Fibroblast of gingiva (primary cell): ENCODE results near the gene RCOR2.
A peak's percentile ranks its signal among the peaks of the same experiment; 100 is the strongest.

ENCODE experiments used
- DNase-seq: peaks from one replicate; pipeline ENCODE4 v3.0.0-alpha.2; 2011; ENCODE audit warnings: low read depth

The RCOR2 gene

GRCh38 chr11:63922673-63923192, 5.8 kb upstream of the RCOR2 start:
- no peak for DNase-seq

- no peak for DNase-seq
These were observed 4.0 kb upstream of the RCOR2 start for GRCh38 chr11:63920939-63921417.

- DNase-seq = no peak
These were observed 3.4 kb upstream of the RCOR2 start for GRCh38 chr11:63920126-63920938.

- DNase-seq = no peak
These were observed 2.5 kb upstream of the RCOR2 start for GRCh38 chr11:63919267-63920125.

GRCh38 chr11:63918507-63919191, 1.7 kb upstream of the RCOR2 start:
- DNase-seq = no peak

GRCh38 chr11:63917692-63918506, 935 bp upstream of the RCOR2 start:
- peak; percentile 64 for DNase-seq

GRCh38 chr11:63915961-63916836, 765 bp downstream of the RCOR2 start:
- DNase-seq = no peak

GRCh38 chr11:63914896-63915691, 1.9 kb downstream of the RCOR2 start:
- DNase-seq = no peak

- no peak for DNase-seq
These were observed 2.8 kb downstream of the RCOR2 start for GRCh38 chr11:63913866-63914830.

- no peak for DNase-seq
These were observed 4.3 kb downstream of the RCOR2 start for GRCh38 chr11:63912678-63913077.

GRCh38 chr11:63911876-63912275, 5.1 kb downstream of the RCOR2 start:
- no peak for DNase-seq

GRCh38 chr11:63911440-63911839, 5.5 kb downstream of the RCOR2 start:
- DNase-seq = no peak

GRCh38 chr11:63910675-63911074, 6.3 kb downstream of the RCOR2 start:
- no peak for DNase-seq

- DNase-seq = no peak
These were observed 7.1 kb downstream of the RCOR2 start for GRCh38 chr11:63909591-63910506.

GRCh38 chr11:63908631-63909401, 8.1 kb downstream of the RCOR2 start:
- DNase-seq = no peak

GRCh38 chr11:63907808-63908530, 9.0 kb downstream of the RCOR2 start:
- DNase-seq = no peak
